Measurements from ENCODE around the gene NPAS2.

NPAS2 gene

DNA sequence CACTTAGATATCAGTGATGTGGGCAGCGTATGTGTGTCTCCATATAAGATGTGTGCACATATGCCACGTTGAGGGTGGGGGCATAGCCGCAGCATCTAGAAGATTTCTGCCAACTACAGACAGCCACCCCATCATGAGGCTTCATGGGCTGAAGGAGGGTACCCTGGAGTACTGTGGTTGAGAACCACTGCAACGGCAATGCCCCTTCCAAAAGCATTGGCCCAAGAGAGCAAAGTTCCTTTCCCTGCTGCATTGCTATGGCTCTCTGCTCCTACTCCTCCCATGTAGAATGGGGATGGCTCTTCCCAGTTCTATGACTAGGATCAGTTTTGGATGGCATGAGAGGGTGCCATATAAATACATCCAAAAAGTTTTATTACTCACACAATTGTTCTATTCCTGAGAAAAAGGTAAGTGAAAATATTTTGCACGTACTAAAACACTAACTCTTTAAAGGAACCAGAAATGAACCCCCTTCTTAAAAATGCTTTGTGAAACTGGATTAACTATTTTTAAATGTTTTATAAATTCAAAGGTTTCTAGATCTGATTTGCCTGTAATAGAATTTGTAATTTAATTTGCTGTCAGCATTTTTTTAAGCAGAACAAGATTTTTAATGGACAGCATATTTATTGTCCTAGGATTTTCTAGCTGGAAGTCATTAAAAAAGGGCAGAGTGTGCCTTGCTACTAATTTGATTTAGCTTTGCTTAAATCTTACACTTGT, 177.7 kb downstream of the NPAS2 start:
- H3K4me3 ChIP-seq (ENCODE audit: control insufficient read depth, low read depth, low read length), result no peak overlapping the region
- DNase-seq (ENCODE audit: low read depth), result no peak
- TF ChIP-seq CTCF (conservative IDR thresholded peaks at IDR 0.05; ENCODE audit: control insufficient read depth, insufficient read depth, low read depth, low read length), result no peak

- DNase-seq (ENCODE audit: low read depth), result peak; percentile 63
- H3K4me3 ChIP-seq (ENCODE audit: control insufficient read depth, low read depth, low read length), result no peak overlapping the region
- no peak for TF ChIP-seq CTCF (conservative IDR thresholded peaks at IDR 0.05; ENCODE audit: control insufficient read depth, insufficient read depth, low read depth, low read length)
These were observed 178.3 kb downstream of the NPAS2 start for GRCh38 chr2:100998235-100998573.

- no peak overlapping the region for H3K4me3 ChIP-seq (ENCODE audit: control insufficient read depth, low read depth, low read length)
- no peak for TF ChIP-seq CTCF (conservative IDR thresholded peaks at IDR 0.05; ENCODE audit: control insufficient read depth, insufficient read depth, low read depth, low read length)
- no peak for DNase-seq (ENCODE audit: low read depth)
These were observed 180.1 kb downstream of the NPAS2 start for GRCh38 chr2:100999995-101000394.

DNA sequence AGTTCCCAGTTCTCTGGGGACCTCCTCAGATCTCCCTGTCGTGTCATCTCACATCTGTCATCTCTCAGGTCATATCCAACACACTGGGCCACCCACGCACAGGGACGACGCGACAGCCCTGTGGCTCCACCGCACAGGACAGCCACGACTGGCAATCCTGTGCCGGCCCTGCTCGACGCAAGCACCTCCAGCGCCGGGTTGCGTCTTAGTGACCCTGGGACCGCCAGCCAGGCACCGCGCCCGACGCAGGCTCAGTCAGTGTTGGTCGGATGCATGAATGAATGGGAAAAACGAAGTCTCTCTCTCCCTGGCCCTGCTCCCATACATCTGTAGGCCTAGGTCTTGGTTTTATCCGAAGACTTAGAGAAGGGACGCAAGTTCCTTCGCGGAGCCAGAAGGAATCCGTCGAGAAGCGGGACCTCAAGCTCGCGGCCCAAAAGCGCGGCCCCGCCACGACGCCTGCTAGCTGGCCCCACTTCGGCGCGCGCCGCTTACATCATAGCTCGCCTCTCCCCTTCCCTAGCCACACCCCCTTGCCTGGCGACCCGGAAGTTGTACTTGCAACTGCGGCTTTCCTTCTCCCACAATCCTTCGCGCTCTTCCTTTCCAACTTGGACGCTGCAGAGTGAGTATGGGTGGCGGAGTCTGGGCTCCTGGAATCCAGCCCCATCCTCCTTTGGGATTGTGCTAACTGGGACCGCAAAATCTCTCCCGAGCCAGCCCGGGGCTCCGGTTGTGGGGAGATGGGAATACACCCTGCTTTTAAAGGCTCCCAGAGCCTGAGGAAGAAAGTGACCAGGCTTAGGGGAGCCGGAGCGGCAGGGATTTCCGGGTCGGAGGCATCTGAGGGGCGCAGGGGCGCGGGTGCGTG, 182.0 kb downstream of the NPAS2 start, which contains the start of gene RPL31:
RPL31 (plus strand) TSS at position 599 of the 871 bp plus-strand sequence. CDS start 413 bp downstream, outside the sequence.
- peak; percentile 97 for DNase-seq (ENCODE audit: low read depth)
- TF ChIP-seq CTCF (conservative IDR thresholded peaks at IDR 0.05; ENCODE audit: control insufficient read depth, insufficient read depth, low read depth, low read length), result no peak
- H3K4me3 ChIP-seq (ENCODE audit: control insufficient read depth, low read depth, low read length), result peak within 1 kb of the TSS; percentile 96

- H3K4me3 ChIP-seq (ENCODE audit: control insufficient read depth, low read depth, low read length), result peak overlapping the region; percentile 96
- DNase-seq (ENCODE audit: low read depth), result peak; percentile 21
- no peak for TF ChIP-seq CTCF (conservative IDR thresholded peaks at IDR 0.05; ENCODE audit: control insufficient read depth, insufficient read depth, low read depth, low read length)
These were observed 182.8 kb downstream of the NPAS2 start for GRCh38 chr2:101002562-101003277.

DNA sequence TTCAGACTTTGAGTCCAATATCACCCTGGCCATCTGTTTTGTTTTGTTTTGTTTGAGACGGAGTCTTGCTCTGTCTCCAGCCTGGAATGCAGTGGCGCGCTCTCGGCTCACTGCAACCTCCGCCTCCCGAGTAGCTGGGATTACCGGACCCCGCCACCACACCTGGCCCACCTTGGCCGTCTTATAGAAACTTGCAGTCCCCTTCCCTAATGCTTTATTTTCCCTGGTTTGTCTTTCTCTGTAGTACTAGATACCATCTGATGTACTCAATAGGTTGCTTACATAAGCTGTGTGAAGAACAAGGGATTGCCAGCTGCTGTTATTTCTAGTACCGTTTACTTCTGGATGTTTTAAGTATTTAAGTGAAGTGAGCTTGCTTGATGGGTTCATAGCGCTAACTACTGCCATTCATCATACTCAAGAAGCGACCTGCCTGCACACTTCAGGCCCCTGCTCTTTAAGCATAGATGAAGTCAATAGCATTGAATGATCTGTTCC, 183.4 kb downstream of the NPAS2 start:
- TF ChIP-seq CTCF (conservative IDR thresholded peaks at IDR 0.05; ENCODE audit: control insufficient read depth, insufficient read depth, low read depth, low read length), result no peak
- DNase-seq (ENCODE audit: low read depth), result no peak
- peak overlapping the region; percentile 96 for H3K4me3 ChIP-seq (ENCODE audit: control insufficient read depth, low read depth, low read length)
